Duodenal mucosa (tissue), 2 donors: Measurements from ENCODE around the gene ZBTB16.

Source experiments
- H3K27ac ChIP-seq: one replicate; pipeline ENCODE4 v1.7.0; 2013; ENCODE audit warnings: low read depth, low read length
- H3K27me3 ChIP-seq, 2 donors: one replicate each; pipeline ENCODE4 v1.7.0; 2013; ENCODE audit warnings: low read length in 2 of 2, control low read depth in 1 of 2; ENCODE audit not compliant: insufficient read depth in 2 of 2, control insufficient read depth in 1 of 2
- H3K36me3 ChIP-seq, 2 donors: one replicate each; pipeline ENCODE4 v1.7.0; 2013; ENCODE audit warnings: low read length in 2 of 2, control low read depth in 1 of 2; ENCODE audit not compliant: insufficient read depth in 2 of 2, control insufficient read depth in 1 of 2
- H3K4me1 ChIP-seq, 2 donors: one replicate each; pipeline ENCODE4 v1.7.0; 2013; ENCODE audit warnings: low read length in 2 of 2, control low read depth in 1 of 2; ENCODE audit not compliant: insufficient read depth in 2 of 2, control insufficient read depth in 1 of 2
- H3K4me3 ChIP-seq, 2 donors: one replicate each; pipeline ENCODE4 v1.7.0; 2013; ENCODE audit warnings: low read length in 2 of 2, low read depth in 1 of 2
- H3K9ac ChIP-seq, 2 donors: one replicate each; pipeline ENCODE4 v1.7.0; 2013; ENCODE audit warnings: low read length in 2 of 2, low read depth in 1 of 2
- H3K9me3 ChIP-seq, 2 donors: one replicate each; pipeline ENCODE4 v1.7.0; 2013; ENCODE audit warnings: low read length in 2 of 2, control low read depth in 1 of 2; ENCODE audit not compliant: control insufficient read depth in 1 of 2

ZBTB16 gene

DNA sequence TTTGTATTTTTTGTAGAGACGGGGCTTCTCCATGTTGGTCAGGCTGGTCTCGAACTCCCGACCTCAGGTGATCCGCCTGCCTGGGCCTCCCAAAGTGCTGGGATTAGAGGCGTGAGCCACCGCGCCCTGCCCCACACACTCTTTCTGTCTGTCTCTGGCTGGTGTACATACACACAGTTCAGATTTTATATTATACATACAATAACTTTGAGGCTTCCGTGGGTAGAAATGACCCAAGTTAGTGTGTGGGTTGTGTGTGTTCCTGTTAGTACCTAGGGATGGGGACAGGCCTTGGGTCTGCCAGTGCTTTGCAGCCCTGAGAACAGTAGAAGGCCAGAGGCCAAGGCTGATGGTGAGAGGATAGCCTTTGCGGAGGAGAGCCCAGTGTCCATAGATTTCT is 2.8 kb downstream of the ZBTB16 start:
- Histone ChIP-seq H3K27ac (no peak overlapping the region), H3K4me3 (no peak overlapping the region), H3K27me3 (peaks cover 30 to 32% of the 10 kb centered on the region in 2 donors), H3K9ac (no peak overlapping the region), H3K9me3 (no peaks in the 10 kb centered on the region), H3K36me3 (peaks cover 0 to 8% of the 10 kb centered on the region in 2 donors), H3K4me1 (peaks cover 19 to 25% of the 10 kb centered on the region in 2 donors)

- Histone ChIP-seq H3K27ac (no peak overlapping the region), H3K4me1 (peaks cover 9 to 16% of the 10 kb centered on the region in 2 donors), H3K27me3 (peaks cover 22 to 23% of the 10 kb centered on the region in 2 donors), H3K4me3 (no peak overlapping the region), H3K9me3 (no peaks in the 10 kb centered on the region), H3K36me3 (peaks cover 0 to 8% of the 10 kb centered on the region in 2 donors), H3K9ac (no peak overlapping the region)
Observed at GRCh38 chr11:114063149-114063828, 3.8 kb downstream of the ZBTB16 start.

GRCh38 chr11:114063829-114064201 is 4.3 kb downstream of the ZBTB16 start:
- Histone ChIP-seq H3K27ac (no peak overlapping the region), H3K4me1 (peaks cover 3 to 11% of the 10 kb centered on the region in 2 donors)

GRCh38 chr11:114064216-114064615 is 4.7 kb downstream of the ZBTB16 start:
- Histone ChIP-seq H3K27ac (no peak overlapping the region), H3K36me3 (peaks cover 0 to 8% of the 10 kb centered on the region in 2 donors), H3K9ac (no peak overlapping the region), H3K27me3 (peaks cover 15% of the 10 kb centered on the region in 2 donors), H3K4me3 (no peak overlapping the region), H3K4me1 (peaks cover 0 to 11% of the 10 kb centered on the region in 2 donors), H3K9me3 (no peaks in the 10 kb centered on the region)

More at GRCh38 chr11:114063829-114064201, 4.3 kb downstream of the ZBTB16 start:
- no peak overlapping the region for H3K4me3 ChIP-seq
- H3K9ac ChIP-seq = no peak overlapping the region
- no peaks in the 10 kb centered on the region for H3K9me3 ChIP-seq
- H3K36me3 ChIP-seq = peaks cover 0 to 8% of the 10 kb centered on the region in 2 donors
- H3K27me3 ChIP-seq = peaks cover 18% of the 10 kb centered on the region in 2 donors

GRCh38 chr11:114065094-114065493 is 5.6 kb downstream of the ZBTB16 start:
- H3K4me3 ChIP-seq = no peak overlapping the region
- H3K9me3 ChIP-seq = no peaks in the 10 kb centered on the region
- H3K4me1 ChIP-seq = peaks cover 0 to 11% of the 10 kb centered on the region in 2 donors
- peaks cover 10 to 15% of the 10 kb centered on the region in 2 donors for H3K27me3 ChIP-seq
- peaks cover 0 to 8% of the 10 kb centered on the region in 2 donors for H3K36me3 ChIP-seq
- H3K9ac ChIP-seq = no peak overlapping the region
- no peak overlapping the region for H3K27ac ChIP-seq

GRCh38 chr11:114066046-114066648 is 6.6 kb downstream of the ZBTB16 start:
- H3K4me3 ChIP-seq = no peak overlapping the region
- peaks cover 10 to 15% of the 10 kb centered on the region in 2 donors for H3K27me3 ChIP-seq
- H3K9ac ChIP-seq = no peak overlapping the region
- no peak overlapping the region for H3K27ac ChIP-seq
- H3K36me3 ChIP-seq = peaks cover 0 to 8% of the 10 kb centered on the region in 2 donors
- no peaks in the 10 kb centered on the region for H3K9me3 ChIP-seq
- H3K4me1 ChIP-seq = peaks cover 0 to 10% of the 10 kb centered on the region in 2 donors

DNA sequence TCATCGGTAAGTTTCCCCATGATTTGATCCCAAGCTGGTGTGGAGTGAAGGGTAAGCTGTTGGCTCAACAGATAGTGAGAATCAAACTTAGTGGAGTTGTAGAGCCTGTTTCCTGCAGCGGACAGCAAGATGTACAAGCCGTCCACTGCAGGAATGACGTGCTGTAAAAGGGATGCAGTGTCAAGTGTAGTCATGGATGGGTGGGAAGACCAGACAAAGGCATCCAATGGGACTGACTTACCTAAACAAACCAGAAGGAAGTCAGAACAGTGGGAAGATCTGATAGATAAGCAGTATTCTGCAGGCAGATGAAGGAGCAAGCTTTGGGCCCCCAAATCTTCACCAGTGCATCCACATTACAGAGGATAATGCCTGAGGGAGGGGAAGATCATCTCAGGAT is 8.8 kb downstream of the ZBTB16 start:
- no peak overlapping the region for H3K4me3 ChIP-seq
- peaks cover 0 to 7% of the 10 kb centered on the region in 2 donors for H3K36me3 ChIP-seq

GRCh38 chr11:114070464-114071139 is 11.1 kb downstream of the ZBTB16 start:
- H3K4me3 ChIP-seq = no peak overlapping the region
- H3K27me3 ChIP-seq = no peaks in the 10 kb centered on the region
- H3K27ac ChIP-seq = no peak overlapping the region
- peaks cover 0 to 4% of the 10 kb centered on the region in 2 donors for H3K36me3 ChIP-seq
- H3K9me3 ChIP-seq = no peaks in the 10 kb centered on the region
- no peak overlapping the region for H3K9ac ChIP-seq
- H3K4me1 ChIP-seq = peaks cover 0 to 19% of the 10 kb centered on the region in 2 donors

More for the DNA sequence above, 8.8 kb downstream of the ZBTB16 start:
- Histone ChIP-seq H3K27me3 (peaks cover 0 to 3% of the 10 kb centered on the region in 2 donors), H3K9me3 (no peaks in the 10 kb centered on the region), H3K27ac (no peak overlapping the region), H3K4me1 (peaks cover 0 to 7% of the 10 kb centered on the region in 2 donors), H3K9ac (no peak overlapping the region)

DNA sequence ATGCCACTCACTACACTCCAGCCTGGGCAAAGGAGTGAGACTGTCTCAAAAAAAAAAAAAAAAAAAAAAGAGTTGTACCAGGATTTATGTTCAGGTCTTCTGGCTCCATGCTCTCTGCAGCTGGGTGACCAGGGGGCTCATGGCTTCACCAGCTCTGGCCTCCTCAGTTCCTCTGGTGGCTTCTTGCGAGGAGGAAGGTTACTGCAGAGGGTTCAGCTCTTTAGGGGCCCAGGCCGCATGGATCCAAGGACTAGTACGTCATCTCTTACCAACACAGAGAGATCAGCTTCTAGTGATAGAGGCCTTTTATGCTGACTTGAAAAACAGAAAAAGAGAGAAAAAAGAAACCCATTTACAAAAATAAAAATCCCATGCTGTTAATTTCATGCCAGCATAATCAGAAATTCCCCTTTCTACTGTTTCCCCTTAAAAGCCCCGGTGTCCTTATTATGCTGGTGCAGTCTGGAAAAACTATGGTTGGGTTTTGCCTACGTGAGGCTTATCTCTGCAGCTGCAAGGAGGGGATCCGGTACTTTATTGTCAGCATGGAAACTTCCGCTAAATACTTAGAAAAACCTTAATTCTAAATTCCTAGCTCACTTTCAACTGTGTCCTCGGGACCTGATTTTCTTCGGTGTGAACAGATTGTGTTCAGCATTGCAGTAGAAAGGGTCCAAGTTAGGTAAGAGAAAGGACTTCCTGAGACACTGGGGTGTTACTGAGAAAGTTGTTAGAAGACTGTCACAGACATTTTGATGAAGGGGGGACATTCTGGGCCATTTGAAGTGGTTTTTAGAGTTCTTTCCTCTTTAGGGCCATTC is 13.7 kb downstream of the ZBTB16 start:
- peaks cover 6 to 9% of the 10 kb centered on the region in 2 donors for H3K27me3 ChIP-seq
- H3K36me3 ChIP-seq = no peaks in the 10 kb centered on the region
- no peaks in the 10 kb centered on the region for H3K9me3 ChIP-seq
- H3K9ac ChIP-seq = no peak overlapping the region
- no peak overlapping the region for H3K27ac ChIP-seq
- H3K4me3 ChIP-seq = no peak overlapping the region
- peaks cover 19 to 35% of the 10 kb centered on the region in 2 donors for H3K4me1 ChIP-seq
